Measurements from ENCODE around the gene RHBDD3. TPM values are rescaled to one million over a fixed set of nuclear protein-coding genes. Genes with fewer than 3 reads are reported as not detected.

Gene RHBDD3
- total and polyA plus RNA-seq, 5 donors = 16.8 to 20.8 (median 17.9) TPM

- no peaks in the 10 kb centered on the region for H3K9me3 ChIP-seq (ENCODE audit: control insufficient read depth, low read length)
- H3K27me3 ChIP-seq (ENCODE audit: control insufficient read depth, insufficient read depth) = no peaks in the 10 kb centered on the region
- H3K4me3 ChIP-seq (ENCODE audit: low read length) = no peak overlapping the region
- DNase-seq (no peak), ATAC-seq (no peak)
- peaks cover 19% of the 10 kb centered on the region for H3K4me1 ChIP-seq (ENCODE audit: control insufficient read depth, insufficient read depth, low read length)
- 53% methylated on average over 7 of the region's 7 CpGs for WGBS
- intact Hi-C loops (cut with DNase I) = loop anchor here in 2 of 4 donors (5.0 kb wide), 2 partner anchors 34 to 51 kb away; no protein-coding TSS in a partner anchor
- H3K27ac ChIP-seq (ENCODE audit: low read length) = peak overlapping the region; percentile 19
These were observed 38.0 kb upstream of the RHBDD3 start for GRCh38 chr22:29305836-29306174.

GRCh38 chr22:29302681-29303465 lies 35.1 kb upstream of the RHBDD3 start:
- intact Hi-C loops (cut with DNase I) = no loop called here
- DNase-seq (peak in 1 of 3 donors; percentile 72), ATAC-seq (no peak)
- Histone ChIP-seq H3K27ac (ENCODE audit: low read length) (peak overlapping the region; percentile 25), H3K9me3 (ENCODE audit: control insufficient read depth, low read length) (no peaks in the 10 kb centered on the region), H3K4me1 (ENCODE audit: control insufficient read depth, insufficient read depth, low read length) (no peaks in the 10 kb centered on the region), H3K27me3 (ENCODE audit: control insufficient read depth, insufficient read depth) (no peaks in the 10 kb centered on the region), H3K4me3 (ENCODE audit: low read length) (no peak overlapping the region)
- WGBS = 47% methylated on average over 13 of the region's 13 CpGs

GRCh38 chr22:29302402-29302680 lies 34.6 kb upstream of the RHBDD3 start:
- H3K9me3 ChIP-seq (ENCODE audit: control insufficient read depth, low read length) = no peaks in the 10 kb centered on the region
- H3K4me3 ChIP-seq (ENCODE audit: low read length) = no peak overlapping the region
- no peak for ATAC-seq
- intact Hi-C loops (cut with DNase I) = no loop called here
- no peak for DNase-seq
- no peak overlapping the region for H3K27ac ChIP-seq (ENCODE audit: low read length)
- H3K4me1 ChIP-seq (ENCODE audit: control insufficient read depth, insufficient read depth, low read length) = no peaks in the 10 kb centered on the region
- WGBS = 54% methylated on average over 2 of the region's 2 CpGs
- no peaks in the 10 kb centered on the region for H3K27me3 ChIP-seq (ENCODE audit: control insufficient read depth, insufficient read depth)

GRCh38 chr22:29301716-29302401 lies 34.1 kb upstream of the RHBDD3 start:
- no peak for ATAC-seq

GRCh38 chr22:29300807-29301601 lies 33.2 kb upstream of the RHBDD3 start:
- no peak overlapping the region for H3K27ac ChIP-seq (ENCODE audit: low read length)
- no peak overlapping the region for H3K4me3 ChIP-seq (ENCODE audit: low read length)

More at GRCh38 chr22:29301716-29302401, 34.1 kb upstream of the RHBDD3 start:
- Histone ChIP-seq H3K4me1 (ENCODE audit: control insufficient read depth, insufficient read depth, low read length) (no peaks in the 10 kb centered on the region), H3K4me3 (ENCODE audit: low read length) (no peak overlapping the region), H3K27ac (ENCODE audit: low read length) (no peak overlapping the region), H3K27me3 (ENCODE audit: control insufficient read depth, insufficient read depth) (no peaks in the 10 kb centered on the region), H3K9me3 (ENCODE audit: control insufficient read depth, low read length) (no peaks in the 10 kb centered on the region)
- DNase-seq = no peak
- WGBS = 89% methylated on average over 17 of the region's 17 CpGs
- intact Hi-C loops (cut with DNase I) = no loop called here

GRCh38 chr22:29300467-29300806 lies 32.7 kb upstream of the RHBDD3 start:
- no peak for ATAC-seq
- Histone ChIP-seq H3K27me3 (ENCODE audit: control insufficient read depth, insufficient read depth) (no peaks in the 10 kb centered on the region), H3K27ac (ENCODE audit: low read length) (no peak overlapping the region), H3K4me3 (ENCODE audit: low read length) (no peak overlapping the region), H3K4me1 (ENCODE audit: control insufficient read depth, insufficient read depth, low read length) (no peaks in the 10 kb centered on the region), H3K9me3 (ENCODE audit: control insufficient read depth, low read length) (no peaks in the 10 kb centered on the region)
- intact Hi-C loops (cut with DNase I) = no loop called here
- no peak for DNase-seq
- WGBS = 66% methylated on average over 4 of the region's 4 CpGs

More at GRCh38 chr22:29300807-29301601, 33.2 kb upstream of the RHBDD3 start:
- ATAC-seq = no peak
- no peaks in the 10 kb centered on the region for H3K4me1 ChIP-seq (ENCODE audit: control insufficient read depth, insufficient read depth, low read length)
- no peak for DNase-seq
- intact Hi-C loops (cut with DNase I) = no loop called here
- H3K27me3 ChIP-seq (ENCODE audit: control insufficient read depth, insufficient read depth) = no peaks in the 10 kb centered on the region
- 74% methylated on average over 10 of the region's 10 CpGs for WGBS
- no peaks in the 10 kb centered on the region for H3K9me3 ChIP-seq (ENCODE audit: control insufficient read depth, low read length)

- Histone ChIP-seq H3K4me1 (ENCODE audit: control insufficient read depth, insufficient read depth, low read length) (no peaks in the 10 kb centered on the region), H3K27ac (ENCODE audit: low read length) (no peak overlapping the region), H3K27me3 (ENCODE audit: control insufficient read depth, insufficient read depth) (no peaks in the 10 kb centered on the region), H3K4me3 (ENCODE audit: low read length) (no peak overlapping the region), H3K9me3 (ENCODE audit: control insufficient read depth, low read length) (no peaks in the 10 kb centered on the region)
- DNase-seq (peak in 1 of 3 donors; percentile 43), ATAC-seq (no peak)
- intact Hi-C loops (cut with DNase I) = no loop called here
- WGBS = 86% methylated on average over 19 of the region's 19 CpGs
These were observed 31.5 kb upstream of the RHBDD3 start for GRCh38 chr22:29299136-29299900.

- WGBS = 66% methylated on average over 8 of the region's 8 CpGs
- intact Hi-C loops (cut with DNase I) = no loop called here
- Histone ChIP-seq H3K9me3 (ENCODE audit: control insufficient read depth, low read length) (no peaks in the 10 kb centered on the region), H3K27ac (ENCODE audit: low read length) (no peak overlapping the region), H3K4me1 (ENCODE audit: control insufficient read depth, insufficient read depth, low read length) (no peaks in the 10 kb centered on the region), H3K4me3 (ENCODE audit: low read length) (no peak overlapping the region), H3K27me3 (ENCODE audit: control insufficient read depth, insufficient read depth) (no peaks in the 10 kb centered on the region)
- DNase-seq = peak in 1 of 3 donors; percentile 29
- ATAC-seq = no peak
These were observed 30.9 kb upstream of the RHBDD3 start for GRCh38 chr22:29298641-29299040.

- H3K4me1 ChIP-seq (ENCODE audit: control insufficient read depth, insufficient read depth, low read length) = no peaks in the 10 kb centered on the region
- no peak for DNase-seq
- no peak overlapping the region for H3K27ac ChIP-seq (ENCODE audit: low read length)
- H3K9me3 ChIP-seq (ENCODE audit: control insufficient read depth, low read length) = no peaks in the 10 kb centered on the region
- H3K4me3 ChIP-seq (ENCODE audit: low read length) = no peak overlapping the region
- no peak for ATAC-seq
- intact Hi-C loops (cut with DNase I) = no loop called here
- no peaks in the 10 kb centered on the region for H3K27me3 ChIP-seq (ENCODE audit: control insufficient read depth, insufficient read depth)
These were observed 24.6 kb upstream of the RHBDD3 start for GRCh38 chr22:29292379-29292778.

- no peak for ATAC-seq
- 60% methylated on average over 7 of the region's 7 CpGs for WGBS
- intact Hi-C loops (cut with DNase I) = no loop called here
These were observed 23.4 kb upstream of the RHBDD3 start for GRCh38 chr22:29291215-29291614.

More at GRCh38 chr22:29291215-29291614, 23.4 kb upstream of the RHBDD3 start:
- H3K27me3 ChIP-seq (ENCODE audit: control insufficient read depth, insufficient read depth) = no peaks in the 10 kb centered on the region
- no peak overlapping the region for H3K27ac ChIP-seq (ENCODE audit: low read length)
- no peaks in the 10 kb centered on the region for H3K4me1 ChIP-seq (ENCODE audit: control insufficient read depth, insufficient read depth, low read length)
- no peak for DNase-seq
- no peak overlapping the region for H3K4me3 ChIP-seq (ENCODE audit: low read length)
- no peaks in the 10 kb centered on the region for H3K9me3 ChIP-seq (ENCODE audit: control insufficient read depth, low read length)

Measured in right cardiac atrium (tissue), 5 donors.